B cell (primary cell): ENCODE measurements around the gene PRSS3. TPM values are rescaled to one million over a fixed set of nuclear protein-coding genes. Genes with fewer than 3 reads are reported as not detected.

ENCODE experiments used
- ATAC-seq: fragments of 200-7000 bp; cut with Tn5 transposase; one replicate; pipeline ENCODE4 v1.10.0; 2021; ENCODE audit warnings: low read depth, mild to moderate bottlenecking, moderate number of reproducible peaks, moderate library complexity
- CTCF ChIA-PET: fragments of 350-600 bp; sonication (Branson Sonifier 250); formaldehyde crosslinking; loops from one replicate; lab custom pipeline; 2021; ENCODE audit warnings: antibody characterized with exemption, inconsistent platforms; lab: Charles Lee
- POLR2A ChIA-PET: fragments of 350-600 bp; sonication (Branson Sonifier 250); formaldehyde crosslinking; loops from one replicate; lab custom pipeline; 2021; ENCODE audit warnings: antibody characterized with exemption; lab: Charles Lee
- DNase-seq: peaks from one replicate; pipeline ENCODE4 v3.0.0; 2013
- H2AFZ ChIP-seq: 2 replicates; pipeline ENCODE4 v1.6.1; 2012; ENCODE audit warnings: mild to moderate bottlenecking, low read depth, low read length; ENCODE audit not compliant: insufficient read depth, poor library complexity, severe bottlenecking
- H3K27ac ChIP-seq, 2 donors: 1 replicate in 1 of 2; 2 replicates in 1 of 2; pipeline ENCODE4 v1.5.1; 2012 to 2013; ENCODE audit warnings: low read length in 2 of 2, mild to moderate bottlenecking in 2 of 2, moderate library complexity in 1 of 2
- H3K27me3 ChIP-seq, 4 experiments: fragments of 200-600 bp in 1 of 4; sonication (generic) in 1 of 4; replicated peaks in 1 of 4; 1 replicate in 2 of 4; 2 replicates in 2 of 4; pipeline versions ENCODE4 v1.6.1 to v1.7.0; 2013 to 2016; ENCODE audit warnings: low read length in 3 of 4, mild to moderate bottlenecking in 2 of 4, mixed read lengths in 1 of 4, moderate library complexity in 1 of 4; ENCODE audit not compliant: insufficient read depth in 4 of 4, control insufficient read depth in 3 of 4; ENCODE audit errors: control extremely low read depth in 1 of 4
- H3K36me3 ChIP-seq, 2 experiments: replicated peaks in 1 of 2; 1 replicate in 1 of 2; 2 replicates in 1 of 2; pipeline versions ENCODE4 v1.6.1 to v1.7.1; 2013; ENCODE audit warnings: low read length in 1 of 2; ENCODE audit not compliant: insufficient read depth in 2 of 2, control insufficient read depth in 1 of 2; ENCODE audit errors: control extremely low read depth in 1 of 2, extremely low read depth in 1 of 2
- H3K4me1 ChIP-seq, 2 donors: fragments of 200-600 bp in 1 of 2; sonication (generic) in 1 of 2; 1 replicate in 1 of 2; 2 replicates in 1 of 2; pipeline versions ENCODE4 v1.5.1 to v1.6.1; 2013 to 2017; ENCODE audit warnings: low read length in 2 of 2; ENCODE audit not compliant: control insufficient read depth in 2 of 2, insufficient read depth in 2 of 2
- H3K4me2 ChIP-seq: replicated peaks from 2 replicates; pipeline ENCODE3; 2012; ENCODE audit warnings: mild to moderate bottlenecking, low read depth, low read length; ENCODE audit not compliant: poor library complexity, severe bottlenecking
- H3K4me3 ChIP-seq, 5 experiments: fragments of 200-600 bp in 1 of 5; sonication (generic) in 1 of 5; 1 replicate in 3 of 5; 2 replicates in 2 of 5; pipeline versions ENCODE4 v1.5.1 to v1.7.0; 2011 to 2016; ENCODE audit warnings: low read length in 4 of 5, mild to moderate bottlenecking in 4 of 5, low read depth in 2 of 5, control low read depth in 1 of 5, moderate library complexity in 1 of 5; ENCODE audit not compliant: insufficient read depth in 1 of 5; ENCODE audit errors: control extremely low read depth in 1 of 5, extremely low read depth in 1 of 5
- H3K79me2 ChIP-seq: fragments of 200-600 bp; sonication (generic); one replicate; pipeline ENCODE4 v1.6.0; 2016; ENCODE audit warnings: low read length; ENCODE audit not compliant: control insufficient read depth, insufficient read depth
- H3K9ac ChIP-seq: fragments of 200-600 bp; sonication (generic); 2 replicates; pipeline ENCODE4 v1.6.1; 2017; ENCODE audit warnings: mild to moderate bottlenecking, low read length, moderate library complexity
- H3K9me3 ChIP-seq, 3 donors: one replicate each; pipeline versions ENCODE4 v1.6.1 to v1.7.1; 2013; ENCODE audit warnings: low read length in 2 of 3; ENCODE audit not compliant: control insufficient read depth in 2 of 3, insufficient read depth in 1 of 3; ENCODE audit errors: control extremely low read depth in 1 of 3
- H4K20me1 ChIP-seq: 2 replicates; pipeline ENCODE4 v1.6.0; 2012; ENCODE audit warnings: mild to moderate bottlenecking, low read length; ENCODE audit not compliant: insufficient read depth, control insufficient read depth, poor library complexity, severe bottlenecking
- H3K27ac Mint-ChIP-seq: one replicate; pipeline ENCODE4 v1.8.0; 2021; ENCODE audit warnings: mixed read lengths
- H3K27me3 Mint-ChIP-seq: one replicate; pipeline ENCODE4 v1.8.0; 2021; ENCODE audit warnings: mixed read lengths
- H3K4me1 Mint-ChIP-seq: one replicate; pipeline ENCODE4 v1.8.0; 2021; ENCODE audit warnings: mixed read lengths
- H3K4me3 Mint-ChIP-seq: one replicate; pipeline ENCODE4 v1.8.0; 2021; ENCODE audit warnings: mixed read lengths
- H3K9me3 Mint-ChIP-seq: one replicate; pipeline ENCODE4 v1.8.0; 2022; ENCODE audit warnings: mixed read lengths; ENCODE audit not compliant: insufficient read depth
- EZH2 ChIP-seq: IDR thresholded peaks from 2 replicates; pipeline ENCODE4 v1.6.1; 2012; ENCODE audit warnings: borderline replicate concordance, low read depth, mild to moderate bottlenecking, moderate library complexity, low read length; ENCODE audit not compliant: insufficient read depth, poor library complexity, severe bottlenecking
- WGBS: methylation state at CpG from one replicate; pipeline ENCODE4 v1.1.5; 2013; ENCODE audit warnings: missing lambda C conversion rate; ENCODE audit not compliant: insufficient coverage; 5-methylcytosine and 5-hydroxymethylcytosine counted together
- intact Hi-C: fragments of 100-400 bp; cut with micrococcal nuclease; formaldehyde crosslinking; loops from one replicate; pipeline ENCODE4 v1.10.0; 2022
- polyA plus RNA-seq: library from polyadenylated mRNA; depleted of rRNA; stranded (reverse); fragments of >200 nt; gene quantifications from 2 replicates; pipeline ENCODE4 v1.2.3, GENCODE V29; 2012
- total RNA-seq, 2 donors: library from RNA; stranded (reverse); fragments of 120-200 nt in 1 of 2; gene quantifications; 1 replicate in 1 of 2; 2 replicates in 1 of 2; pipeline versions ENCODE4 v1.2.3 to v1.2.4, GENCODE V29; 2013 to 2022
- TF ChIP-seq, protein P1 (sequence below): fragments of 200-600 bp; IDR thresholded peaks from one replicate; pipeline ENCODE4 v1.8.0; 2022; ENCODE audit warnings: antibody characterized with exemption, mild to moderate bottlenecking

The PRSS3 gene
- total and polyA plus RNA-seq, 2 donors (not counting 1 experiment from before 2014, with no cell fraction given) = not detected

DNA sequence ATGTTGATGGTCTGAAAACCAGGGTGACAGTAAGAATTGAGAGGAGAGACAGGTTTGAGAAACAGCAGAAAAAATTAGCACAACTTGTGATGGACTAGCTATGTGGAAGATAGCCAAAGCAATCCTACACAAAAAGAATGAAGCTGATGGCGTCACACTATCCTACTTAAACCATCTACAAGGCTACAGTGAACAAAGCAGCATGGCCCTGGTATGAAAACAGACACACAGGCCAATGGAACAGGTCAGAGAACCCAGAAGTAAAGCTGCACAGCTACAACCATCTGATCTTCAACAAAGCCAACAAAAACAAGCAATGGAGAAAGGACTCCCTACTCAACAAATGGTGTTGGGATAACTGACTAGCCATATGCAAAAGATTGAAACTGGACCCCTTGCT is 14.1 kb downstream of the PRSS3 start:
- Histone ChIP-seq H4K20me1 (no peaks in the 10 kb centered on the region), H3K9ac (no peak overlapping the region), H3K27ac (no peak overlapping the region), H3K36me3 (no peaks in the 10 kb centered on the region), H3K4me1 (peaks cover 11 to 13% of the 10 kb centered on the region in 2 donors), H3K4me2 (no peak overlapping the region), H3K4me3 (no peak overlapping the region), H3K79me2 (no peaks in the 10 kb centered on the region), H2AFZ (no peak overlapping the region), H3K9me3 (no peaks in the 10 kb centered on the region), H3K27me3 (no peaks in the 10 kb centered on the region)
- no peak overlapping the region for H3K4me3 Mint-ChIP-seq
- peaks cover 16% of the 10 kb centered on the region for H3K4me1 Mint-ChIP-seq
- WGBS = no CpG with 5 or more reads among the region's 1 CpG
- ATAC-seq (no peak), DNase-seq (no peak)
- POLR2A ChIA-PET = no interaction called here
- no peaks in the 10 kb centered on the region for H3K9me3 Mint-ChIP-seq
- intact Hi-C loops = no loop called here
- CTCF ChIA-PET = interaction anchor here (1.5 to 2.2 kb wide), 2 partner anchors 23 to 43 kb away, joined by 3 to 7 read pairs; no protein-coding TSS in a partner anchor
- TF ChIP-seq, protein P1, sequence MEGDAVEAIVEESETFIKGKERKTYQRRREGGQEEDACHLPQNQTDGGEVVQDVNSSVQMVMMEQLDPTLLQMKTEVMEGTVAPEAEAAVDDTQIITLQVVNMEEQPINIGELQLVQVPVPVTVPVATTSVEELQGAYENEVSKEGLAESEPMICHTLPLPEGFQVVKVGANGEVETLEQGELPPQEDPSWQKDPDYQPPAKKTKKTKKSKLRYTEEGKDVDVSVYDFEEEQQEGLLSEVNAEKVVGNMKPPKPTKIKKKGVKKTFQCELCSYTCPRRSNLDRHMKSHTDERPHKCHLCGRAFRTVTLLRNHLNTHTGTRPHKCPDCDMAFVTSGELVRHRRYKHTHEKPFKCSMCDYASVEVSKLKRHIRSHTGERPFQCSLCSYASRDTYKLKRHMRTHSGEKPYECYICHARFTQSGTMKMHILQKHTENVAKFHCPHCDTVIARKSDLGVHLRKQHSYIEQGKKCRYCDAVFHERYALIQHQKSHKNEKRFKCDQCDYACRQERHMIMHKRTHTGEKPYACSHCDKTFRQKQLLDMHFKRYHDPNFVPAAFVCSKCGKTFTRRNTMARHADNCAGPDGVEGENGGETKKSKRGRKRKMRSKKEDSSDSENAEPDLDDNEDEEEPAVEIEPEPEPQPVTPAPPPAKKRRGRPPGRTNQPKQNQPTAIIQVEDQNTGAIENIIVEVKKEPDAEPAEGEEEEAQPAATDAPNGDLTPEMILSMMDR = no peak
- no peak for TF ChIP-seq EZH2
- H3K27ac Mint-ChIP-seq = no peak overlapping the region
- no peaks in the 10 kb centered on the region for H3K27me3 Mint-ChIP-seq
